NCI-H510A treated with DMSO at 0.1 percent for 48 hours (cell line): ENCODE results near the gene DCTN1.
A peak's percentile ranks its signal among the peaks of the same experiment; 100 is the strongest.

Experiments used
- DNase-seq: peaks from one replicate; lab custom pipeline; 2025; lab: John Stamatoyannopoulos, UW

The DCTN1 gene

GRCh38 chr2:74413001-74413698, 33.0 kb upstream of the DCTN1 start:
- DNase-seq: no peak

- DNase-seq: no peak
Observed at GRCh38 chr2:74407682-74408081, 27.6 kb upstream of the DCTN1 start.

GRCh38 chr2:74406035-74406434, 25.9 kb upstream of the DCTN1 start:
- no peak for DNase-seq

GRCh38 chr2:74401891-74402290, 21.8 kb upstream of the DCTN1 start:
- DNase-seq: no peak

- DNase-seq: peak; percentile 40
Observed at GRCh38 chr2:74399785-74400184, 19.7 kb upstream of the DCTN1 start.

- no peak for DNase-seq
Observed at GRCh38 chr2:74396149-74396548, 16.0 kb upstream of the DCTN1 start.

- no peak for DNase-seq
Observed at GRCh38 chr2:74393525-74393924, 13.4 kb upstream of the DCTN1 start.

GRCh38 chr2:74392449-74392743, 12.3 kb upstream of the DCTN1 start:
- no peak for DNase-seq

- peak; percentile 93 for DNase-seq
Observed at GRCh38 chr2:74391580-74392448, 11.7 kb upstream of the DCTN1 start.

- DNase-seq: peak; percentile 23
Observed at GRCh38 chr2:74391209-74391579, 11.1 kb upstream of the DCTN1 start.

- DNase-seq: peak; percentile 5
Observed at GRCh38 chr2:74390606-74391005, 10.5 kb upstream of the DCTN1 start.

GRCh38 chr2:74387346-74387745, 7.2 kb upstream of the DCTN1 start:
- DNase-seq: no peak

- no peak for DNase-seq
Observed at GRCh38 chr2:74385396-74385795, 5.3 kb upstream of the DCTN1 start.

GRCh38 chr2:74384051-74384450, 3.9 kb upstream of the DCTN1 start:
- no peak for DNase-seq

GRCh38 chr2:74383254-74383653, 3.1 kb upstream of the DCTN1 start:
- DNase-seq: no peak

GRCh38 chr2:74381751-74382150, 1.6 kb upstream of the DCTN1 start:
- DNase-seq: no peak

GRCh38 chr2:74378007-74378406, 2.1 kb downstream of the DCTN1 start:
- no peak for DNase-seq

GRCh38 chr2:74375838-74376237, 4.3 kb downstream of the DCTN1 start:
- DNase-seq: no peak

- peak; percentile 93 for DNase-seq
Observed at GRCh38 chr2:74374509-74375205, 5.5 kb downstream of the DCTN1 start.

GRCh38 chr2:74373985-74374384, 6.1 kb downstream of the DCTN1 start:
- DNase-seq: peak; percentile 15

- peak; percentile 26 for DNase-seq
Observed at GRCh38 chr2:74373221-74373676, 6.9 kb downstream of the DCTN1 start.

GRCh38 chr2:74372674-74373073, 7.4 kb downstream of the DCTN1 start:
- DNase-seq: no peak

GRCh38 chr2:74371421-74371820, 8.7 kb downstream of the DCTN1 start:
- DNase-seq: no peak
